DLD1 (cell line): ENCODE data around the gene PPP1R1A.

Source experiments
- in situ Hi-C: cut with HindIII; loops from 2 replicates; pipeline ENCODE4 v1.10.0; 2017; ENCODE audit warnings: low sequenced_read_pairs

PPP1R1A gene, protein sequence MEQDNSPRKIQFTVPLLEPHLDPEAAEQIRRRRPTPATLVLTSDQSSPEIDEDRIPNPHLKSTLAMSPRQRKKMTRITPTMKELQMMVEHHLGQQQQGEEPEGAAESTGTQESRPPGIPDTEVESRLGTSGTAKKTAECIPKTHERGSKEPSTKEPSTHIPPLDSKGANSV

DNA sequence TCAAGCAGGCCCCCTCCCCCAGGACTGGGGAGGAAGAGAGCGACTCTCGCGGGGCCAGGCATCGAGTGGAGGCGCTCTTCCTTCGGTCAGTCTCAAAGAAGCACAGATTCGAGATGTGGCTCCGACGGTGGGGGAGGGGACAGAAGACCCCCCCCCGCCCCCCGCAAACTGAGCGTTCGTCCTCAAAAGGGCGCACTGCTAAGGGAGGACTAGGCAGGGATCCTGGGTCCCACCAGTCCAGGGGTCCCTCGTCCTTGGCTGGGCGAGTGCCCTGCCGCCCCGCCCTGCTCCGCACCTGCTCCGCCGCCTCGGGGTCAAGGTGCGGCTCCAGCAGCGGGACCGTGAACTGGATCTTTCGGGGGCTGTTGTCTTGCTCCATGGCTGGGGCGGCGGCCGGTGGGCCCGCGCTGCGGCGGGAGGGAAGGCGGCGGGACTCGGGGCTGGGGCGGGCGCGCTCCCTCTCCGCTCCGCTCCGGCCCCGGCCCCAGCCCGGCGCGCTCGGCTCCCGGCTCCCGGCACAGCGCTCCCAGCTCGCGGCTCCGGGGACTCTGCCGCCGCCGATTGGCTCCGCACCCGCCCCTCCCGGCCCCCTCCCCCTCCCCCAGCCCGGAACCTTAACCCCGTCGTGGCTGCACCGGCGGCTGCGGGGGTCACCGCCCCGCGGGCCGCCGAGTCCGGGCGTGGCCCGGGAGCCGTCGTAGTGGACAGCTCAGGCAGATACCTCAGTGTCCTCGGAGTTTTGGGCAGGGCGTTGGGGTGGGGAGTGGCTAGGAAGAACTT lies at the start of gene PPP1R1A:
Gene PPP1R1A, minus strand, starts transcription at position 550 of the 780 bp plus-strand sequence. Its CDS starts 171 bp downstream, at position 379.
- in situ Hi-C loops, result no loop called here

DNA sequence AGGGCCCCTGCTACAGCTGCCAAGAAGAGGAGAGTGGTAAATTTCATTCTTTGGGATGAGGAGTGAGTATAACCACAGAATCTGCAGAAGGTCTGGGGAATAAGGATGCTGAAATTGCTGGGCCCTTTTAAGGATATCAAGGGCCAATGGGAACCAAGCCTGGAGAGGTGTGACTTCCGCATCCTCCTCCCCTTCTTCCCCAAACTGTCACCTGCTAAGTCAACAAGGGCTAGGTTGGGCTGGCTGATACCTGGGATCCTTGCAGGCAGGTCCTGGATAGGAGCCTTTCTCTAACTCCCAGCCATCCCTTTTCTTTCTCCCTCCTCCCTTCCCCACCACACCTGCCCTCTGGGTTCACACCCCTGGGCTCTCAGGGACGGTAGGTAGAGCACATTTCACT lies 46.3 kb upstream of the PPP1R1A start, which contains the start of gene LACRT:
Gene LACRT, minus strand, starts transcription at position 101 of the 400 bp plus-strand sequence. Its CDS starts 54 bp downstream, at position 47.
- in situ Hi-C loops, result no loop called here

DNA sequence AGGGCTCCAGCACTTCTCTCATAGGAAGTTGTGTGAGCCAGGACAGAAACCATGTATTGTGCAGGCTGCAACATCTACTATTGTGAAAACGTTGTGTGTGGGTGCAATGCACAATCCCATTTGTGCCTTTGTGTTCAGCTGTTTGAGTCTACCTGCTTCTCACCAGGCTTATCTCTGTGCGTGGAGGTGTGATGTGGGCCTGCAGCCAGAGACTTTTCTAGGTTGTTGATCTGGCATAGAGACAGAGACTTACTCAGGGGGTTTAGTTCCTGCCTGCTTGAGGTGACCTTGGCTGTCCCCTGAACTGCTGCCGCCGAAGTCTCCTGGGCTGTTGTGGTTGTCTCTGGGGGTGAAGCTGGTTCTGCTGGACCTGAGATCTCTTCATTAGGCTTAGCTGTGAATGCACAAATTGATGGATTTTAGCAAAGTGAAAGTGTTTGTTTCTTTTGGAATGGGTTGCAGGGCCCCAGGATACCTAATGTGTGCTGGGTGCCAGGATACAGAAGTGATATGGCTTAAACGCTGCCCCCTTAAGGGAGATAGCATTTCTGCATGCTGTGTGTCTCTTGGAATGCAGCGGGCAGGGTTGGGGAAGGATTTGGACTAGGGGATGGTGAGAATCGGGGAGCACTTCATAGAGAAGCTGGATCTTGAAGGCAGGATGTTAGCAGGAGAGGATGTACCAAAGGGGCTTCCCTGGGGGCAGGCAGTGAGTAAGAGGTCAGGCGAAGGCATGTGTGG lies 43.7 kb upstream of the PPP1R1A start:
- in situ Hi-C loops, result no loop called here

DNA sequence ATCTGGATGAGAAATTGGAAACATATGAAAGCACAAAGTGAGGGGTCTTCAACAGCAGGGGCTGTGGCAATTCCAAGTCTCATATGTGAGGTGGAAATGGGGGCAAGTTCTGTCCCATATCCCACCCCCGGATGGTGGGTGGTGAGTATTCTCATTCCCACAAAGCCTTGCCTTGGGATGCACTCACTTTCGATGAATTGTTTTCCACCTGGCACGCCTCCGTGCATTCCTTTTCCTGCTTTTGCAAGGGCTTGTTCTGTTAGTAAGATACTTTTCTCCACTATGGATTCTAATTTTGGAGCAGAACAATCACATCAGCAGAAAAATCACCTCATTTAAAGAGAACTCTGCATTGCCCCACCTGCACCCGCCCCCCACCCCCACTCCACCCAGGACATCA lies 43.1 kb upstream of the PPP1R1A start:
- in situ Hi-C loops, result no loop called here

GRCh38 chr12:54629925-54630324 lies 41.5 kb upstream of the PPP1R1A start:
- in situ Hi-C loops, result no loop called here

DNA sequence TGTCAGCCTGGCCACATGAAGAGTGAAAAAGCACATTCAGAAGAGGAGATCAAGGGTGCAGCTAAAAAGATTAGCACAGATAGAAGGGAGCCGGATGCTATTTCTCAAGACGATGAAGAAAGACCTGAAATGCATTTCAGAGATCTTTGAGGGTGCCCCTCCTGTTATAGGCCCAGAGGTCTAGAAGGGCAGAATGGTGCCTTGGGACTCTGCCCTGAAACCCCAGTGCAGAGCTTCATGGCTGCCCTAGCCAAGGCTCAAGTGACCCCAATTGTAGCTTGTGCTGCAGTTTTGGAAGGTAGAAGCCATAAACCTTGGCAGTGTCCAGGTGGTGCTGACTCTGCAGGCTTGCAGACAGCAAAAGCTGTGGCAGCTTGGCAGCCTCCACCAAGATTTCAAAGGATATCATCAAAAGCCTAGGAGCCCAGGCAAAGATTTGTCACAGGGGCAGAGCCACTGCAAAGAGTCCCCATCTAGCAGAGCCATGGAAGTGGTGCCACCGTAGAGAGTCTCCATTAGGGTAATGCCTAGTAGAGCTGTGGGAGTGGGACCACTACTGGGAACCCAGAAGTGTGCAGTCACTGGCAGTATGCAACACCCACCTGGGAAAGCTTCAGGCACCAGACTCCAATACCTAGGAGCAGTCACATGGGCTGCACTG lies 39.9 kb upstream of the PPP1R1A start:
- in situ Hi-C loops, result no loop called here

DNA sequence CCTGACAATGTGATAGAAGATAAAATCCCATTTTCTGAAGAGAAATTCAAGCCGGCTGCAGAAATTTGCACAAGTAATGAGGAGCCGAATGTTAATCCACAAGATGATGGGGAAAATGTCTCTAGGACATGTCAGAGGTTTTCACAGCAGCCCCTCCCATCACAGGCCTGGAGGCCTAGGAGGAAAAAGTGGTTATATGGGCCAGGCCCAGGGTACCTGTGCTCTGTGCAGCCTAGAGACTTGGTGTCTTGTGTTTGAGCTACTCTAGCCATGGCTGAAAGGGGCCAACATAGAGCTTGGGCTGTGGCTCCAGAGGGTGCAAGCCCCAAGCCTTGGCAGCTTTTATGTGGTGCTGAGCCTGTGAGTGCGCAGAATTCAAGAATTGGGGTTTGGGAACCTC lies 38.8 kb upstream of the PPP1R1A start:
- in situ Hi-C loops, result no loop called here

- in situ Hi-C loops, result no loop called here
Measured at GRCh38 chr12:54625598-54625997, 37.1 kb upstream of the PPP1R1A start.

DNA sequence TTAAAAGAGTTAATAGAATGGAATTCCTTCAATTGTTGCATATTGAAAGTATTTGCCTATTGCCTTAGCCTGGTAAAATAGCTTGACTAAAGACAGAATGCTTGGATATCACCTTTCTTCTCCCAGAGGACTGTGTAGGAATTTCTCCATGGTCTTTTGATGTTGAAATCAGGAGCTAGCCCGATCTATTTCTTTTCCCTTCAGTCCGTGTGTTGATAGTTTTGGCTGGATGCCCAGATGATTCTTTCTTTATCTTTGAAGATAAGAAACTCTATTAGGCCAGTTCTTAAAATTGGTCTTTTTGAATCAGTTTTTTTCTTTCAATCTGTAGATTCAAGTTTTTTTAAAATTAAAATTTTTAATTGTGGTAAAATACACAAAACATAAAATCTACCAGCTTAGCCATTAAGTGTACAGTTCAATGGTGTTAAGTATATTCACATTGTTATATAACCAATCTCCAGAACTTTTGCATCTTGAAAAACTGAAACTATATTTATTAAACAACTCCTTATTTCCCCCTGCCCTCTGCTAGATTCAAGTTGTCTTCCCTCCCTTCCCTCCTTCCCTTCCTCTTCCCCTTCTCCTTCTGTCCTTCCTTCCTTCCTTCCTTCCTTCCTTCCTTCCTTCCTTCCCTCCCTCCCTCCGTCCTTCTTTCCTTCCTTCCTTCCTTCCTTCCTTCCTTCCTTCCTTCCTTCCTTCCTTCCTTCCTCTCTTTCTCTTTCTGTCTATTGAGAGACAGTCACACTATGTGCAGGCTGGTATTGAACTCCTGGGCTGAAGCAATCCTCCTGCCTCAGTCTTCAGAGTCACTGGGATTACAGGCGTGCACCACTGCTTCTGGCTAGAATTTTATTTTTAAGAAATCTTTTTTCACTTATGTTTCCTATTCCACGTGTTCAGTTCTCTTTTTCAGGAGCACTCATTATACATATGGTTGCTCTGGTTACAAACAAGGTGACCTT lies 36.1 kb upstream of the PPP1R1A start:
- in situ Hi-C loops, result no loop called here

- in situ Hi-C loops, result no loop called here
Measured at GRCh38 chr12:54622463-54623183, 34.2 kb upstream of the PPP1R1A start.

GRCh38 chr12:54616933-54617680 lies 28.6 kb upstream of the PPP1R1A start:
- in situ Hi-C loops, result no loop called here

DNA sequence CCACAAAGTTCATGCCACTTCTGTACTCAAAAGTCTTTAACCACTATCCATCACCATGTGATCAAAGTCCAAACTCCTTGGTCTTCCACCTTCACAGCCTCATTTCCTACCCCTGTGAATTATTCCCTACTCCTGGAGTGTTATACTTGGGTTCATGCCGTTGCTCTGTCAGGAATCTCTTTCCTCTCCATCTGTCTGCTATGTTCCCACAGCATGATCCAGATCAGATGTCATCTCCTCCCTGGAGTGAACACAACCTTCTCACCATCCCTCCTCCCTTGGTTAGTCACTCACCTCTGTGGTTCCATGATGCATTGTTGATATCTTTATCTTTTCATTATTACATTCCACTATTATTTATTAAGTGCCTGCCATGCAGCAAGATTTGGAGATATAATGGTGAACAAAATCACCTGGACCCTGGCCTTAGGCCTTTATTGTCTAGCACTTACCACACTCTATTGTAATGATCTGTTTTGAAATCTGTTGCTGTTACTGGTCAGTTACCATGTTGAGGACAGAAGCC lies 23.8 kb upstream of the PPP1R1A start:
- in situ Hi-C loops, result no loop called here

GRCh38 chr12:54611715-54612149 lies 23.3 kb upstream of the PPP1R1A start:
- in situ Hi-C loops, result no loop called here

DNA sequence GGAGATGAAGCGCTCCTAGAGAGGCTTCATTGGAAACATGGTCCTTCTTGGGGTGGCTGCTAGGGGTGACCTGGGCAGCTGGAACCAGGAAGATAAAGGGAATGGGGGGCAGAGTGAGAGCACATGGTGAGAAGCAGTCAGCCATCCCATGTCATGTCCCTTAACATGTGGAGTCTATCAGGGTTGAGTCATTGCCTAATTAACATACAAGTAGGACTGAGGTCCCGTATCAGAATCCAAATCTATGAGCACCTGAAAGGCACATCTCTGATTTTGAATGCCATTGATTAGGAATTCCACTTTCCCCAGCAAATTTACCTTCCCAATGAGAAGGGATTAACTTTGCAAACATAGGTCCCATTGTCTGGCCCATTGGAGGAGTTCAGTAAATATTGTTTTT lies 20.3 kb upstream of the PPP1R1A start:
- in situ Hi-C loops, result no loop called here

GRCh38 chr12:54608156-54608555 lies 19.7 kb upstream of the PPP1R1A start:
- in situ Hi-C loops, result no loop called here

DNA sequence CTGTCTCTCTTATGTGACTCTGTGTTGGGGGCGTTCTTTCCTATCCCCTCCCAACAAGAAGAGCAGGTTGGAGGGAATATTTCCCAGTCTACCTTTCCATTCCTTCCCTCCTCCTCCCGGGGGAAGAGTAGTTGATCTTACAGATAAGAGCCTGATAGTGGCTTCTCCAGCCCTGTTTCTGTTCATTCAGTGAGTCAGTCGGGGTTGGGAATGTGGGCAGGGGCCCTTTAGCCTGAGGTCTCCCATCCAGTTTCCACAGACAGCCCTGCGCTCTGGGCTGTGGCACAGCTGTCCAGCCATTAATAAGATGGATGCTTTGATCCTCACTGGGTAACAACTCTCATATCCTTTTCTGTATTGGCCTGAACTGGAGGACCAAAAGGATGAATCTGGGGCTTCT lies 18.1 kb upstream of the PPP1R1A start:
- in situ Hi-C loops, result no loop called here

GRCh38 chr12:54605138-54605970 lies 16.9 kb upstream of the PPP1R1A start:
- in situ Hi-C loops, result no loop called here

GRCh38 chr12:54604436-54604835 lies 16.0 kb upstream of the PPP1R1A start:
- in situ Hi-C loops, result no loop called here
